Measurements from ENCODE around the gene POGZ. TPM values are rescaled to one million over a fixed set of nuclear protein-coding genes. Genes with fewer than 3 reads are reported as not detected.

Gene POGZ
- total RNA-seq, 2 donors from 2014 or later: 94.9 to 105 TPM

- no peak overlapping the region for H3K4me3 Mint-ChIP-seq
- ATAC-seq (no peak), DNase-seq (no peak)
- H3K27ac Mint-ChIP-seq: peak overlapping the region; percentile 56
- H3K9me3 ChIP-seq (ENCODE audit: control insufficient read depth, low read length, poor library complexity, severe bottlenecking): no peaks in the 10 kb centered on the region
- peaks cover 7% of the 10 kb centered on the region for H3K4me1 Mint-ChIP-seq
- no peaks in the 10 kb centered on the region for H3K27me3 Mint-ChIP-seq
- peaks cover 4% of the 10 kb centered on the region for H3K36me3 Mint-ChIP-seq (ENCODE audit: low read depth)
Measured at GRCh38 chr1:151425103-151425502, 34.2 kb downstream of the POGZ start.

DNA sequence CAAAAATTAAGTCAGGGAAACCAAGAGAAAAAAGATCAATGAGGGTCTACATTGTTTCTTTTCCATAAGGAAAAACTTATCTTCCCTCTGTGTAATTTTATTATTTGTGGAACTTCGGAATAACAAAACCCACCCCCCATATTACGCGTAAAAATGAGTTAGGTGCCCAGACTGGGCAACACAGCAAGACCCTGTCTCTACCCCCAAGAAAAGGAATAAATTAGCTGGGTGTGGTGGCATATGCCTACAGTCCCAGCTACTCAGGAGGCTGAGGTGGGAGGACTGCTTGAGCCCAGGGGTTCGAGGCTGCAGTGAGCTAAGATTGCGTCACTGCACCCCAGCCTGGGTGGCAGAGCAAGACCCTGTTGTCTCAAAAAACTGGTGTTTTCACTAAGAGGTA lies 39.5 kb downstream of the POGZ start:
- no peaks in the 10 kb centered on the region for H3K9me3 ChIP-seq (ENCODE audit: control insufficient read depth, low read length, poor library complexity, severe bottlenecking)
- Mint-ChIP-seq H3K27me3 (no peaks in the 10 kb centered on the region), H3K4me1 (peaks cover 7% of the 10 kb centered on the region), H3K36me3 (ENCODE audit: low read depth) (peaks cover 7% of the 10 kb centered on the region), H3K4me3 (no peak overlapping the region), H3K27ac (no peak overlapping the region)
- DNase-seq: no peak
- ATAC-seq: no peak

GRCh38 chr1:151418081-151418480 lies 41.2 kb downstream of the POGZ start:
- ATAC-seq (no peak), DNase-seq (no peak)
- no peak overlapping the region for H3K27ac Mint-ChIP-seq
- peaks cover 7% of the 10 kb centered on the region for H3K36me3 Mint-ChIP-seq (ENCODE audit: low read depth)
- H3K9me3 ChIP-seq (ENCODE audit: control insufficient read depth, low read length, poor library complexity, severe bottlenecking): no peaks in the 10 kb centered on the region
- no peak overlapping the region for H3K4me3 Mint-ChIP-seq
- H3K27me3 Mint-ChIP-seq: no peaks in the 10 kb centered on the region
- H3K4me1 Mint-ChIP-seq: peaks cover 9% of the 10 kb centered on the region

DNA sequence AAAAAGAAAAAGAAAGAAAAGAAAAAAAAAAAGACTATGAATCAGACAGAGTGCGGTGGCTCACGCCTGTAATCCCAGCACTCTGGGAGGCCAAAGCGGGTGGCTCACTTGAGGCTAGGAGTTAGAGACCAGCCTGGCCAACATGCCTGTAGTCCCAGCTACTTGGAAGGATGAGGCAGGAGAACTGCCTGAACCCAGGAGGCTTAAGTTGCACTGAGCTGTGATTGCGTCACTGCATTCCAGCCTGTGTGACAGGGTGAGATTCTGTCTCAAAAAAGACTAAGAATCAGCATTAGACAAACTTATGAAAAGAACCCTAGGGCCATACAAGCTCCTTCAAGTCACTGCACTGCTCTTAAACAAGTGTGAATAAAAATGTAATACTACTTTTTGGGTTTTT lies 43.1 kb downstream of the POGZ start:
- DNase-seq: no peak
- H3K27me3 Mint-ChIP-seq: no peaks in the 10 kb centered on the region
- H3K4me1 Mint-ChIP-seq: peaks cover 11% of the 10 kb centered on the region
- H3K9me3 ChIP-seq (ENCODE audit: control insufficient read depth, low read length, poor library complexity, severe bottlenecking): no peaks in the 10 kb centered on the region
- ATAC-seq: no peak
- H3K36me3 Mint-ChIP-seq (ENCODE audit: low read depth): peaks cover 13% of the 10 kb centered on the region
- no peak overlapping the region for H3K27ac Mint-ChIP-seq
- H3K4me3 Mint-ChIP-seq: no peak overlapping the region

DNA sequence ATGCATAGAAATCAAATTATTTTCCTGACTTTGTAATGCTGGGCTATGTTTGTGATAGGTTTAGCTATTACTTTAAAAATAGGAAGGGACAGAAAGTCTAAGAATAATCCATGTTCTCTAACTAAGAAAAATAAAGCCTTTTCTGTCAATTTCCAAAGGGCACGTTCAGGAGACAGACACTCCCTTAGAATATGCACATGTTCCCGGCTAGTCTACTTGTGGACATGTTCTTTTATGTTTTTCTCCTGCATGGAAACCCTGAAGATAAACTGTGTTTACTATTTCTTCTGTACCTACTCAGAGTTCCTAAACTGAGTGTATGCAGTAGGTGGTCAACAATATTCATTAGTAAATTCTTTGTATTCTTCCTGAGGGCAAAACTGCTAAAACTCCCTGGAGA lies 47.4 kb downstream of the POGZ start:
- Mint-ChIP-seq H3K27me3 (no peaks in the 10 kb centered on the region), H3K36me3 (ENCODE audit: low read depth) (peaks cover 21% of the 10 kb centered on the region), H3K4me3 (no peak overlapping the region), H3K27ac (peak overlapping the region; percentile 93), H3K4me1 (peaks cover 15% of the 10 kb centered on the region)
- ATAC-seq (no peak), DNase-seq (no peak)
- H3K9me3 ChIP-seq (ENCODE audit: control insufficient read depth, low read length, poor library complexity, severe bottlenecking): no peaks in the 10 kb centered on the region

DNA sequence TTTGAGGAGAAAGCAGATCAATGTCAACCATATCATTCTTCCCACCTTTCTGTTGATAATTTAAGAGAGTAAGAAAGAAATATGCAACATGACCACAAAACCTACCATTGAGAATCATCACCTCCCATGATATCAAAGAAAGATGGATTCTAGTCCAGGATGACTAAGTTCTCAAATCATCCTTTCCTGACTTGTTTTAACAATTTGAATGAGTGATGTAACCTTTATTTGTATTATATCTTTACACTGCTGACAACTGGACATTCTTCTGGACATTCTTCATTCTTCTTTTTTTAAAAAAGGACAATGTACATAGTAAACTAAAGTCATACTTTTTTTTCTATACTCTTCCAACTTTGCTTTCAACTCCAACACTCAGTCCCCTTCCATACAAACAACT lies 50.4 kb downstream of the POGZ start:
- no peak overlapping the region for H3K4me3 Mint-ChIP-seq
- no peak for DNase-seq

GRCh38 chr1:151407304-151407703 lies 52.0 kb downstream of the POGZ start:
- ATAC-seq: no peak
- no peaks in the 10 kb centered on the region for H3K9me3 ChIP-seq (ENCODE audit: control insufficient read depth, low read length, poor library complexity, severe bottlenecking)
- Mint-ChIP-seq H3K36me3 (ENCODE audit: low read depth) (peaks cover 14% of the 10 kb centered on the region), H3K4me1 (peaks cover 15% of the 10 kb centered on the region), H3K27me3 (no peaks in the 10 kb centered on the region), H3K27ac (peak overlapping the region; percentile 61), H3K4me3 (no peak overlapping the region)
- DNase-seq: no peak

More for the DNA sequence above, 50.4 kb downstream of the POGZ start:
- H3K27ac Mint-ChIP-seq: peak overlapping the region; percentile 93
- peaks cover 15% of the 10 kb centered on the region for H3K4me1 Mint-ChIP-seq
- ATAC-seq: no peak
- H3K36me3 Mint-ChIP-seq (ENCODE audit: low read depth): peaks cover 19% of the 10 kb centered on the region
- no peaks in the 10 kb centered on the region for H3K27me3 Mint-ChIP-seq
- H3K9me3 ChIP-seq (ENCODE audit: control insufficient read depth, low read length, poor library complexity, severe bottlenecking): no peaks in the 10 kb centered on the region

- Mint-ChIP-seq H3K27me3 (no peaks in the 10 kb centered on the region), H3K4me3 (no peak overlapping the region), H3K4me1 (peaks cover 14% of the 10 kb centered on the region), H3K27ac (peak overlapping the region; percentile 65), H3K36me3 (ENCODE audit: low read depth) (peaks cover 12% of the 10 kb centered on the region)
- DNase-seq (no peak), ATAC-seq (no peak)
- no peaks in the 10 kb centered on the region for H3K9me3 ChIP-seq (ENCODE audit: control insufficient read depth, low read length, poor library complexity, severe bottlenecking)
Measured at GRCh38 chr1:151406176-151406575, 53.1 kb downstream of the POGZ start.

- Mint-ChIP-seq H3K27me3 (no peaks in the 10 kb centered on the region), H3K27ac (peak overlapping the region; percentile 65), H3K4me1 (peaks cover 14% of the 10 kb centered on the region), H3K4me3 (no peak overlapping the region), H3K36me3 (ENCODE audit: low read depth) (peaks cover 8% of the 10 kb centered on the region)
- no peaks in the 10 kb centered on the region for H3K9me3 ChIP-seq (ENCODE audit: control insufficient read depth, low read length, poor library complexity, severe bottlenecking)
- DNase-seq: no peak
- no peak for ATAC-seq
Measured at GRCh38 chr1:151405187-151405951, 53.9 kb downstream of the POGZ start.

GRCh38 chr1:151403612-151404011 lies 55.7 kb downstream of the POGZ start:
- no peak overlapping the region for H3K4me3 Mint-ChIP-seq
- H3K9me3 ChIP-seq (ENCODE audit: control insufficient read depth, low read length, poor library complexity, severe bottlenecking): no peaks in the 10 kb centered on the region
- peaks cover 7% of the 10 kb centered on the region for H3K36me3 Mint-ChIP-seq (ENCODE audit: low read depth)
- ATAC-seq: no peak
- H3K27me3 Mint-ChIP-seq: no peaks in the 10 kb centered on the region
- no peak overlapping the region for H3K27ac Mint-ChIP-seq
- DNase-seq: no peak
- H3K4me1 Mint-ChIP-seq: peaks cover 16% of the 10 kb centered on the region

DNA sequence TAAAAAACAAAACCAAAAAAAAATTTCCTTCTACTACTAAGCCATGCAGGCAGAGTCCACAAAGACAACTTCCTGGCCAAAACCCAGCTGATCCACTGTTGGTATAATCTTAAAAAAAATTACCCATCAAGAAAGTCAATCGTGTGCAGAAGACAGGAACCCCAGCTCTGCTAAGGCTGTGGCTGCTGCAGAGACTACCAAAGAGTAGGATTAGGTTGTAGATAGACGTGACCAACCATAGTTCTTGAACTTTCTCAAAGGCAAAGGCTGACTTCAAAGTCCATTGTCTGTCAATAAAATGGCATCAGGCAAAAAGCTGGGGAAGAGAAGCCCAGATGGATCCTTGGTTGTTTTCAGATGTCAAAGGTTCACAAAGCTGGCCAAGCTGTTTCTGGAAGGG lies 56.5 kb downstream of the POGZ start:
- Mint-ChIP-seq H3K4me1 (peaks cover 20% of the 10 kb centered on the region), H3K4me3 (no peak overlapping the region), H3K27ac (peak overlapping the region; percentile 21), H3K36me3 (ENCODE audit: low read depth) (peaks cover 7% of the 10 kb centered on the region), H3K27me3 (no peaks in the 10 kb centered on the region)
- H3K9me3 ChIP-seq (ENCODE audit: control insufficient read depth, low read length, poor library complexity, severe bottlenecking): no peaks in the 10 kb centered on the region
- ATAC-seq: no peak
- no peak for DNase-seq

- H3K27me3 Mint-ChIP-seq: no peaks in the 10 kb centered on the region
- peaks cover 20% of the 10 kb centered on the region for H3K4me1 Mint-ChIP-seq
- H3K27ac Mint-ChIP-seq: peak overlapping the region; percentile 98
- H3K9me3 ChIP-seq (ENCODE audit: control insufficient read depth, low read length, poor library complexity, severe bottlenecking): no peaks in the 10 kb centered on the region
- peak overlapping the region; percentile 2 for H3K4me3 Mint-ChIP-seq
- DNase-seq (no peak), ATAC-seq (no peak)
- H3K36me3 Mint-ChIP-seq (ENCODE audit: low read depth): peaks cover 7% of the 10 kb centered on the region
Measured at GRCh38 chr1:151401860-151402259, 57.4 kb downstream of the POGZ start.

GRCh38 chr1:151401125-151401788 lies 58.0 kb downstream of the POGZ start:
- DNase-seq: no peak

More at GRCh38 chr1:151401125-151401788, 58.0 kb downstream of the POGZ start:
- H3K9me3 ChIP-seq (ENCODE audit: control insufficient read depth, low read length, poor library complexity, severe bottlenecking): no peaks in the 10 kb centered on the region
- H3K27me3 Mint-ChIP-seq: no peaks in the 10 kb centered on the region
- H3K27ac Mint-ChIP-seq: peak overlapping the region; percentile 98
- no peak for ATAC-seq
- H3K4me3 Mint-ChIP-seq: peak overlapping the region; percentile 97
- H3K4me1 Mint-ChIP-seq: peaks cover 20% of the 10 kb centered on the region
- peaks cover 7% of the 10 kb centered on the region for H3K36me3 Mint-ChIP-seq (ENCODE audit: low read depth)
